Endothelial cell of umbilical vein (primary cell): ENCODE results near the gene MAPK13. TPM values are rescaled to one million over a fixed set of nuclear protein-coding genes. Genes with fewer than 3 reads are reported as not detected.

Experiments used
- BruUV-seq: library from RNA; stranded (reverse); fragments of 400-500 nt; replicated peaks from 2 replicates; lab custom pipeline; 2021; lab: Mats Ljungman, UMichigan
- CTCF ChIA-PET: fragments of 300-600, 350-600 bp; sonication (Branson Sonifier 250); formaldehyde crosslinking; loops from one replicate; lab custom pipeline; 2021; ENCODE audit warnings: antibody characterized with exemption, inconsistent platforms; lab: Charles Lee
- POLR2A ChIA-PET: fragments of 300-600, 350-600 bp; sonication (Branson Sonifier 250); formaldehyde crosslinking; loops from one replicate; lab custom pipeline; 2021; ENCODE audit warnings: antibody characterized with exemption, inconsistent platforms; lab: Charles Lee
- DNase-seq: peaks from one replicate; pipeline ENCODE4 v3.0.0-alpha.2; 2011; ENCODE audit warnings: low read depth, low spot score
- FAIRE-seq: peaks from 2 replicates; lab custom pipeline; 2011; peaks lifted over from hg19 to GRCh38; lab: Jason Lieb, UNC
- H2AFZ ChIP-seq: 2 replicates; pipeline ENCODE4 v1.6.0; 2012; ENCODE audit warnings: low read depth, low read length, control low read depth, inconsistent platforms
- H3K27ac ChIP-seq: 2 replicates; pipeline ENCODE4 v1.5.1; 2011; ENCODE audit warnings: low read depth, mild to moderate bottlenecking, control low read depth, low read length, moderate library complexity; ENCODE audit not compliant: insufficient read depth
- H3K27me3 ChIP-seq, 2 experiments: 2 replicates each; pipeline versions ENCODE4 v1.6.0 to v1.6.1; 2011; ENCODE audit warnings: low read length in 2 of 2, mixed read lengths in 1 of 2; ENCODE audit not compliant: control insufficient read depth in 2 of 2, insufficient read depth in 2 of 2
- H3K36me3 ChIP-seq, 2 experiments: 2 replicates in 1 of 2; 3 replicates in 1 of 2; pipeline ENCODE4 v1.5.1; 2011; ENCODE audit warnings: low read length in 2 of 2, mild to moderate bottlenecking in 1 of 2, moderate library complexity in 1 of 2; ENCODE audit not compliant: control insufficient read depth in 2 of 2, insufficient read depth in 2 of 2; ENCODE audit errors: extremely low read depth in 1 of 2
- H3K4me1 ChIP-seq: 3 replicates; pipeline ENCODE4 v1.5.1; 2011; ENCODE audit warnings: mild to moderate bottlenecking, low read length; ENCODE audit not compliant: control insufficient read depth, insufficient read depth; ENCODE audit errors: extremely low read depth
- H3K4me2 ChIP-seq: 2 replicates; pipeline ENCODE4 v1.6.1; 2011; ENCODE audit warnings: low read length, control low read depth, mixed read lengths; ENCODE audit not compliant: insufficient read depth
- H3K4me3 ChIP-seq, 3 experiments: fragments of 200-600 bp in 1 of 3; sonication (generic), shearing (Covaris generic) in 1 of 3; replicated peaks in 1 of 3; 2 replicates each; pipeline ENCODE4 v1.5.1; 2011 to 2016; ENCODE audit warnings: control low read depth in 3 of 3, low read length in 3 of 3, mild to moderate bottlenecking in 2 of 3, inconsistent platforms in 1 of 3, low read depth in 1 of 3, moderate library complexity in 1 of 3; ENCODE audit not compliant: insufficient read depth in 1 of 3
- H3K79me2 ChIP-seq: 2 replicates; pipeline ENCODE4 v1.6.0; 2012; ENCODE audit warnings: low read length, inconsistent platforms; ENCODE audit not compliant: control insufficient read depth, insufficient read depth
- H3K9ac ChIP-seq: replicated peaks from 2 replicates; pipeline ENCODE3; 2011; ENCODE audit warnings: low read length, control low read depth; ENCODE audit not compliant: insufficient read depth; ENCODE audit errors: extremely low read depth
- H3K9me1 ChIP-seq: replicated peaks from 3 replicates; pipeline ENCODE4 v1.6.0; 2011; ENCODE audit warnings: mild to moderate bottlenecking, low read length; ENCODE audit not compliant: control insufficient read depth, insufficient read depth; ENCODE audit errors: extremely low read depth
- H3K9me3 ChIP-seq: replicated peaks from 2 replicates; pipeline ENCODE4 v1.5.1; 2012; ENCODE audit warnings: low read length, inconsistent platforms; ENCODE audit not compliant: control insufficient read depth, insufficient read depth
- H4K20me1 ChIP-seq: replicated peaks from 2 replicates; pipeline ENCODE3; 2011; ENCODE audit warnings: mild to moderate bottlenecking, low read length; ENCODE audit not compliant: control insufficient read depth, insufficient read depth; ENCODE audit errors: extremely low read depth
- EZH2 ChIP-seq: IDR thresholded peaks from 2 replicates; pipeline ENCODE4 v1.6.1; 2012; ENCODE audit warnings: borderline replicate concordance, low read depth, mild to moderate bottlenecking, moderate library complexity, low read length, inconsistent platforms; ENCODE audit not compliant: severe bottlenecking
- FOS ChIP-seq: IDR thresholded peaks from 2 replicates; pipeline ENCODE4 v1.6.1; 2011; ENCODE audit warnings: mild to moderate bottlenecking, low read length, moderate library complexity, borderline replicate concordance; ENCODE audit not compliant: insufficient read depth
- GATA2 ChIP-seq: IDR thresholded peaks from 2 replicates; pipeline ENCODE4 v1.7.0; 2011; ENCODE audit warnings: low read depth, mild to moderate bottlenecking, moderate library complexity, mixed read lengths, low read length; ENCODE audit not compliant: insufficient read length, insufficient read depth
- JUN ChIP-seq: IDR thresholded peaks from 2 replicates; pipeline ENCODE4 v1.6.1; 2011; ENCODE audit warnings: borderline replicate concordance, low read depth; ENCODE audit not compliant: insufficient read length, insufficient read depth
- MYC ChIP-seq: IDR thresholded peaks from one replicate; pipeline ENCODE4 v1.6.1; 2011; ENCODE audit warnings: mild to moderate bottlenecking, low read depth, low read length
- POLR2A ChIP-seq: IDR thresholded peaks from 2 replicates; pipeline ENCODE4 v1.6.1; 2012; ENCODE audit warnings: low read depth, mild to moderate bottlenecking, control low read depth, low read length
- POLR2AphosphoS5 ChIP-seq: IDR thresholded peaks from 2 replicates; pipeline ENCODE4 v1.6.1; 2012; ENCODE audit warnings: low read depth, mild to moderate bottlenecking, control low read depth, low read length, moderate library complexity; ENCODE audit not compliant: insufficient read depth
- dilution Hi-C: fragments of 300-500 bp; cut with MboI; formaldehyde crosslinking; loops from one replicate; pipeline ENCODE4 v1.15.0; 2019; ENCODE audit warnings: low sequenced_read_pairs; ENCODE audit not compliant: extremely low pct_ligation_motif_present
- intact Hi-C: fragments of 100-400 bp; cut with micrococcal nuclease; formaldehyde crosslinking; loops from one replicate; pipeline ENCODE4 v1.10.0; 2022
- polyA plus RNA-seq, 4 experiments: library from polyadenylated mRNA; depleted of rRNA in 3 of 4; stranded (reverse) in 3 of 4; unstranded in 1 of 4; fragments of >200 nt; gene quantifications; 2 replicates each; pipeline versions ENCODE4 v1.2.1 to v1.2.3, GENCODE V29; 2011 to 2012; ENCODE audit warnings: missing spikeins in 1 of 4
- total RNA-seq: library from RNA; stranded (reverse); gene quantifications from 2 replicates; pipeline ENCODE4 v1.2.3, GENCODE V29; 2021
- TF ChIP-seq, protein P1 (sequence below), 2 donors: IDR thresholded peaks; 1 replicate in 1 of 2; 2 replicates in 1 of 2; pipeline ENCODE4 v1.5.1; 2011; ENCODE audit warnings: low read length in 2 of 2, mild to moderate bottlenecking in 2 of 2, moderate library complexity in 2 of 2, control low read depth in 1 of 2, inconsistent platforms in 1 of 2, low read depth in 1 of 2; ENCODE audit not compliant: insufficient read depth in 1 of 2; ENCODE audit errors: extremely low read depth in 1 of 2
- TF ChIP-seq, protein P2 (sequence below): IDR thresholded peaks from 2 replicates; pipeline ENCODE4 v1.6.1; 2011; ENCODE audit not compliant: insufficient read depth, insufficient read length

Gene MAPK13
- total and polyA plus RNA-seq, 2 donors (not counting 3 experiments of a cell fraction or from before 2014, with no cell fraction given), result 9.0 to 11.6 TPM

DNA sequence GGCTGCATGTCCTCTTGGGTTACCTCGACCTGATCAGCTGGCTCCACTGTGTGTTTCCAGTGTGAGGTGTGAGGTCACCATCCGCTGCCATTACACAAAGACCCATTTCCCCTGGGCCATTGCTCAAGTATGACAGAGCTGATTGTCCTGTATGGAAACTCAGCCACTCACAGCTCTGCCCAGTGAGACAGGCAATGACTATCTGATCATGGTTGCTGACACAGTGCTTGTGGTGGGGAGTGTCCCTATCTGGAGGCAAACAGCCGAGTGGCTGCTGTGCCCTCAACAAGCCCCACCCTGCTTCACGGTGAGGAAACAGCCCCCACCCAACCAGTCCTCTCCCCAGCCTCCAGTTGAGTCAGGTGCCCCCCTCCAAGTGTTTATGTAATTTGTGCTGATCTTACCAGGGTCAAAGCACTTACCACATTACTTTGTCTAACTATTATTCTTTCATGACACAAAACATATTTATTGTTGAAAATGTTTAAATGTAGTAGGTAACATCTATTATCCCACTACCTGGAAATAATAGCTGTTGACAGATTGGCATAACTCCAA, 11.7 kb upstream of the MAPK13 start:
- no peaks in the 10 kb centered on the region for H3K36me3 ChIP-seq
- no TSS peak for BruUV-seq
- POLR2A ChIA-PET, result no interaction called here
- no peaks in the 10 kb centered on the region for H3K9me3 ChIP-seq
- no peak overlapping the region for H3K9ac ChIP-seq
- FAIRE-seq (peak; percentile 53), DNase-seq (no peak)
- H2AFZ ChIP-seq, result no peak overlapping the region
- TF ChIP-seq, protein P1, sequence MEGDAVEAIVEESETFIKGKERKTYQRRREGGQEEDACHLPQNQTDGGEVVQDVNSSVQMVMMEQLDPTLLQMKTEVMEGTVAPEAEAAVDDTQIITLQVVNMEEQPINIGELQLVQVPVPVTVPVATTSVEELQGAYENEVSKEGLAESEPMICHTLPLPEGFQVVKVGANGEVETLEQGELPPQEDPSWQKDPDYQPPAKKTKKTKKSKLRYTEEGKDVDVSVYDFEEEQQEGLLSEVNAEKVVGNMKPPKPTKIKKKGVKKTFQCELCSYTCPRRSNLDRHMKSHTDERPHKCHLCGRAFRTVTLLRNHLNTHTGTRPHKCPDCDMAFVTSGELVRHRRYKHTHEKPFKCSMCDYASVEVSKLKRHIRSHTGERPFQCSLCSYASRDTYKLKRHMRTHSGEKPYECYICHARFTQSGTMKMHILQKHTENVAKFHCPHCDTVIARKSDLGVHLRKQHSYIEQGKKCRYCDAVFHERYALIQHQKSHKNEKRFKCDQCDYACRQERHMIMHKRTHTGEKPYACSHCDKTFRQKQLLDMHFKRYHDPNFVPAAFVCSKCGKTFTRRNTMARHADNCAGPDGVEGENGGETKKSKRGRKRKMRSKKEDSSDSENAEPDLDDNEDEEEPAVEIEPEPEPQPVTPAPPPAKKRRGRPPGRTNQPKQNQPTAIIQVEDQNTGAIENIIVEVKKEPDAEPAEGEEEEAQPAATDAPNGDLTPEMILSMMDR (IDR thresholded peaks at IDR 0.05; ENCODE audit: extremely low read depth in 1 of 2, insufficient read depth in 1 of 2, low read depth in 1 of 2, low read length in 2 of 2), result no peak
- no peak for TF ChIP-seq GATA2
- no peak for TF ChIP-seq FOS
- TF ChIP-seq, protein P2, sequence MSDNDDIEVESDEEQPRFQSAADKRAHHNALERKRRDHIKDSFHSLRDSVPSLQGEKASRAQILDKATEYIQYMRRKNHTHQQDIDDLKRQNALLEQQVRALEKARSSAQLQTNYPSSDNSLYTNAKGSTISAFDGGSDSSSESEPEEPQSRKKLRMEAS, result no peak
- no peak for TF ChIP-seq POLR2AphosphoS5
- TF ChIP-seq POLR2A, result no peak
- no peak for TF ChIP-seq EZH2
- no peak for TF ChIP-seq JUN
- TF ChIP-seq MYC, result no peak
- dilution Hi-C loops (no loop called here), intact Hi-C loops (no loop called here)
- H3K27ac ChIP-seq, result no peak overlapping the region
- H3K4me1 ChIP-seq, result peaks cover 15% of the 10 kb centered on the region
- H3K79me2 ChIP-seq, result no peaks in the 10 kb centered on the region
- no peak overlapping the region for H3K4me2 ChIP-seq
- CTCF ChIA-PET, result interaction anchor here (0.7 to 1.3 kb wide), 2 partner anchors 222 to 359 kb away, joined by 3 read pairs; no protein-coding TSS in a partner anchor
- H3K9me1 ChIP-seq, result no peaks in the 10 kb centered on the region
- H4K20me1 ChIP-seq, result no peaks in the 10 kb centered on the region
- H3K27me3 ChIP-seq, result no peaks in the 10 kb centered on the region
- H3K4me3 ChIP-seq, result no peak overlapping the region
